Liver (tissue), 9 donors: Measurements from ENCODE around the gene CDH7. TPM values are rescaled to one million over a fixed set of nuclear protein-coding genes. Genes with fewer than 3 reads are reported as not detected.

Source experiments
- DNase-seq: peaks from one replicate; pipeline ENCODE4 v3.0.0-alpha.2; 2017; ENCODE audit warnings: low spot score
- H3K27ac ChIP-seq, 2 donors: one replicate each; pipeline ENCODE4 v1.7.0; 2013; ENCODE audit warnings: inconsistent platforms in 2 of 2, low read length in 2 of 2, control low read depth in 1 of 2, low read depth in 1 of 2, mild to moderate bottlenecking in 1 of 2
- H3K27me3 ChIP-seq, 4 donors: one replicate each; pipeline versions ENCODE4 v1.6.1 to v1.7.0; 2013; ENCODE audit warnings: low read length in 3 of 4, inconsistent platforms in 1 of 4, mild to moderate bottlenecking in 1 of 4, moderate library complexity in 1 of 4; ENCODE audit not compliant: control insufficient read depth in 4 of 4, insufficient read depth in 4 of 4
- H3K36me3 ChIP-seq, 4 donors: one replicate each; pipeline versions ENCODE4 v1.6.1 to v1.7.0; 2013; ENCODE audit warnings: low read length in 3 of 4, mild to moderate bottlenecking in 3 of 4, low read depth in 1 of 4, moderate library complexity in 1 of 4; ENCODE audit not compliant: control insufficient read depth in 4 of 4, insufficient read depth in 3 of 4
- H3K4me1 ChIP-seq, 4 donors: one replicate each; pipeline versions ENCODE4 v1.6.1 to v1.7.0; 2013; ENCODE audit warnings: low read length in 3 of 4, mild to moderate bottlenecking in 3 of 4, moderate library complexity in 1 of 4; ENCODE audit not compliant: control insufficient read depth in 4 of 4, insufficient read depth in 4 of 4
- H3K4me3 ChIP-seq, 3 donors: one replicate each; pipeline versions ENCODE4 v1.6.1 to v1.7.0; 2013; ENCODE audit warnings: low read length in 3 of 3, control low read depth in 1 of 3, low read depth in 1 of 3, mild to moderate bottlenecking in 1 of 3
- H3K9ac ChIP-seq, 2 donors: one replicate each; pipeline ENCODE4 v1.7.0; 2013; ENCODE audit warnings: low read length in 2 of 2, mild to moderate bottlenecking in 2 of 2, moderate library complexity in 2 of 2, control low read depth in 1 of 2, low read depth in 1 of 2
- H3K9me3 ChIP-seq, 4 donors: one replicate each; pipeline versions ENCODE4 v1.6.1 to v1.7.0; 2013; ENCODE audit warnings: low read length in 3 of 4; ENCODE audit not compliant: control insufficient read depth in 4 of 4
- EGR1 ChIP-seq, 2 donors: IDR thresholded peaks; 2 replicates each; pipeline ENCODE4 v1.6.1; 2016 to 2018; ENCODE audit warnings: antibody characterized with exemption in 2 of 2, low read depth in 2 of 2
- FOXA1 ChIP-seq: IDR thresholded peaks from 2 replicates; pipeline ENCODE4 v1.6.1; 2016; ENCODE audit warnings: antibody characterized with exemption
- FOXA2 ChIP-seq: IDR thresholded peaks from 2 replicates; pipeline ENCODE4 v1.6.1; 2016; ENCODE audit warnings: antibody characterized with exemption
- GABPA ChIP-seq, 2 donors: IDR thresholded peaks in 1 of 2; conservative IDR thresholded peaks in 1 of 2; 2 replicates each; pipeline ENCODE4 v1.6.1; 2016; ENCODE audit warnings: antibody characterized with exemption in 2 of 2, mild to moderate bottlenecking in 1 of 2, moderate library complexity in 1 of 2
- HNF4A ChIP-seq, 2 donors: conservative IDR thresholded peaks; 2 replicates each; pipeline ENCODE4 v1.6.1; 2016; ENCODE audit warnings: antibody characterized with exemption in 2 of 2, mild to moderate bottlenecking in 2 of 2
- HNF4G ChIP-seq: IDR thresholded peaks from 2 replicates; pipeline ENCODE4 v1.6.1; 2016; ENCODE audit warnings: antibody characterized with exemption
- JUND ChIP-seq, 2 donors: IDR thresholded peaks; 2 replicates each; pipeline ENCODE4 v1.6.1; 2016; ENCODE audit warnings: antibody characterized with exemption in 2 of 2
- NR2F2 ChIP-seq: IDR thresholded peaks from 2 replicates; pipeline ENCODE4 v1.6.1; 2016; ENCODE audit warnings: antibody characterized with exemption
- RAD21 ChIP-seq, 2 donors: IDR thresholded peaks; 2 replicates each; pipeline ENCODE4 v1.6.1; 2016; ENCODE audit warnings: antibody characterized with exemption in 2 of 2, mild to moderate bottlenecking in 2 of 2
- RXRA ChIP-seq, 2 donors: IDR thresholded peaks; 2 replicates each; pipeline ENCODE4 v1.6.1; 2017 to 2018; ENCODE audit warnings: antibody characterized with exemption in 2 of 2, mild to moderate bottlenecking in 1 of 2
- SP1 ChIP-seq: IDR thresholded peaks from 2 replicates; pipeline ENCODE4 v1.6.1; 2018; ENCODE audit warnings: antibody characterized with exemption, mild to moderate bottlenecking
- TAF1 ChIP-seq: conservative IDR thresholded peaks from 2 replicates; pipeline ENCODE4 v1.6.1; 2016; ENCODE audit warnings: antibody characterized with exemption, mild to moderate bottlenecking
- YY1 ChIP-seq: IDR thresholded peaks from 2 replicates; pipeline ENCODE4 v1.6.1; 2016; ENCODE audit warnings: antibody characterized with exemption, mild to moderate bottlenecking
- WGBS: extraction: QIAGEN DNeasy Blood & Tissue Kit; methylation state at CpG from one replicate; pipeline ENCODE4 v1.1.7; 2013; 5-methylcytosine and 5-hydroxymethylcytosine counted together
- polyA plus RNA-seq, 2 donors: library from polyadenylated mRNA; stranded (reverse) in 1 of 2; unstranded in 1 of 2; fragments of 200-250 nt in 1 of 2; fragments of >200 nt in 1 of 2; fragmentation: Nextera tagmentation in 1 of 2; extraction: Ambion mirVana in 1 of 2; gene quantifications; one replicate each; pipeline versions ENCODE4 v1.2.1 to v1.2.3, GENCODE V29; 2013 to 2015
- total RNA-seq, 2 donors: library from RNA; depleted of rRNA; stranded (reverse); fragments of >200 nt; gene quantifications; one replicate each; pipeline ENCODE4 v1.2.3, GENCODE V29; 2014
- TF ChIP-seq, protein P1 (sequence below): fragments of 150-350 bp; IDR thresholded peaks from 2 replicates; pipeline ENCODE4 v1.5.1; 2017; ENCODE audit warnings: improper control_type of control experiment, low read depth, low read length; ENCODE audit not compliant: missing input control
- TF ChIP-seq, protein P2 (sequence below): IDR thresholded peaks from 2 replicates; pipeline ENCODE4 v1.6.1; 2016; ENCODE audit warnings: antibody characterized with exemption
- TF ChIP-seq, protein P3 (sequence below): IDR thresholded peaks from 2 replicates; pipeline ENCODE4 v1.6.1; 2016; ENCODE audit warnings: antibody characterized with exemption
- TF ChIP-seq, protein P4 (sequence below): IDR thresholded peaks from 2 replicates; pipeline ENCODE4 v1.6.1; 2016; ENCODE audit warnings: antibody characterized with exemption
- TF ChIP-seq, protein P5 (sequence below): IDR thresholded peaks from 2 replicates; pipeline ENCODE4 v1.6.1; 2016; ENCODE audit warnings: antibody characterized with exemption, mild to moderate bottlenecking
- donor health status: healthy.
- donor health status: healthy.
- donor health status: healthy.
- donor health status: healthy.
- donor health status: healthy.

The CDH7 gene
- total and polyA plus RNA-seq, 4 donors = under 0.01 TPM; not detected in 3

DNA sequence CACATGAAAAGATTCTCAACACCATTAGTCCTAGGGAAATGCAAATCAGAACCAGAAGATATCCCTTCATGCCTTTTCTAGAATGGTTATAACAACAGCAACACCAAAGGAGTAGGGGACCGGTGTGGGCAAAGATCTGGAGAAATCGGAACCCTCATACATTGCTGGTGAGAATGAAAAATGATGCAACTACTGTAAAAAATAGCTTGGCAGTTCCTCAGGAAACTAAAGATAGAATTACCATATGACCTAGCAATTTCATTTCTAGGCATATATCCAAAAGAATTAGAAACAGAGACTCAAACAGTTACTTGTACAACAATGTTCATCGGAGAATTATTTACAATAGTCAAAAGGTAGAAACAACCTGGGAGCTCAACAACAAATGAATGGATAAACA is 29.2 kb upstream of the CDH7 start:
- no peak for DNase-seq
- Histone ChIP-seq H3K9me3 (no peaks in the 10 kb centered on the region), H3K36me3 (no peaks in the 10 kb centered on the region), H3K4me1 (no peaks in the 10 kb centered on the region), H3K4me3 (no peak overlapping the region), H3K27me3 (no peaks in the 10 kb centered on the region), H3K27ac (no peak overlapping the region), H3K9ac (no peak overlapping the region)
- TF ChIP-seq, protein P1, sequence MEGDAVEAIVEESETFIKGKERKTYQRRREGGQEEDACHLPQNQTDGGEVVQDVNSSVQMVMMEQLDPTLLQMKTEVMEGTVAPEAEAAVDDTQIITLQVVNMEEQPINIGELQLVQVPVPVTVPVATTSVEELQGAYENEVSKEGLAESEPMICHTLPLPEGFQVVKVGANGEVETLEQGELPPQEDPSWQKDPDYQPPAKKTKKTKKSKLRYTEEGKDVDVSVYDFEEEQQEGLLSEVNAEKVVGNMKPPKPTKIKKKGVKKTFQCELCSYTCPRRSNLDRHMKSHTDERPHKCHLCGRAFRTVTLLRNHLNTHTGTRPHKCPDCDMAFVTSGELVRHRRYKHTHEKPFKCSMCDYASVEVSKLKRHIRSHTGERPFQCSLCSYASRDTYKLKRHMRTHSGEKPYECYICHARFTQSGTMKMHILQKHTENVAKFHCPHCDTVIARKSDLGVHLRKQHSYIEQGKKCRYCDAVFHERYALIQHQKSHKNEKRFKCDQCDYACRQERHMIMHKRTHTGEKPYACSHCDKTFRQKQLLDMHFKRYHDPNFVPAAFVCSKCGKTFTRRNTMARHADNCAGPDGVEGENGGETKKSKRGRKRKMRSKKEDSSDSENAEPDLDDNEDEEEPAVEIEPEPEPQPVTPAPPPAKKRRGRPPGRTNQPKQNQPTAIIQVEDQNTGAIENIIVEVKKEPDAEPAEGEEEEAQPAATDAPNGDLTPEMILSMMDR = no peak
- no peak for TF ChIP-seq GABPA (IDR thresholded peaks at IDR 0.05 in 1 of 2, conservative IDR thresholded peaks at IDR 0.05 in 1 of 2)
- TF ChIP-seq TAF1 = no peak
- TF ChIP-seq YY1 = no peak
- TF ChIP-seq HNF4G = no peak
- TF ChIP-seq, protein P2, sequence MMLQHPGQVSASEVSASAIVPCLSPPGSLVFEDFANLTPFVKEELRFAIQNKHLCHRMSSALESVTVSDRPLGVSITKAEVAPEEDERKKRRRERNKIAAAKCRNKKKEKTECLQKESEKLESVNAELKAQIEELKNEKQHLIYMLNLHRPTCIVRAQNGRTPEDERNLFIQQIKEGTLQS = no peak
- no peak for TF ChIP-seq HNF4A (conservative IDR thresholded peaks at IDR 0.05)
- no peak for TF ChIP-seq RAD21 (IDR thresholded peaks at IDR 0.05)
- TF ChIP-seq, protein P3, sequence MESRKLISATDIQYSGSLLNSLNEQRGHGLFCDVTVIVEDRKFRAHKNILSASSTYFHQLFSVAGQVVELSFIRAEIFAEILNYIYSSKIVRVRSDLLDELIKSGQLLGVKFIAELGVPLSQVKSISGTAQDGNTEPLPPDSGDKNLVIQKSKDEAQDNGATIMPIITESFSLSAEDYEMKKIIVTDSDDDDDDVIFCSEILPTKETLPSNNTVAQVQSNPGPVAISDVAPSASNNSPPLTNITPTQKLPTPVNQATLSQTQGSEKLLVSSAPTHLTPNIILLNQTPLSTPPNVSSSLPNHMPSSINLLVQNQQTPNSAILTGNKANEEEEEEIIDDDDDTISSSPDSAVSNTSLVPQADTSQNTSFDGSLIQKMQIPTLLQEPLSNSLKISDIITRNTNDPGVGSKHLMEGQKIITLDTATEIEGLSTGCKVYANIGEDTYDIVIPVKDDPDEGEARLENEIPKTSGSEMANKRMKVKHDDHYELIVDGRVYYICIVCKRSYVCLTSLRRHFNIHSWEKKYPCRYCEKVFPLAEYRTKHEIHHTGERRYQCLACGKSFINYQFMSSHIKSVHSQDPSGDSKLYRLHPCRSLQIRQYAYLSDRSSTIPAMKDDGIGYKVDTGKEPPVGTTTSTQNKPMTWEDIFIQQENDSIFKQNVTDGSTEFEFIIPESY = no peak
- TF ChIP-seq RXRA (IDR thresholded peaks at IDR 0.05) = no peak
- no peak for TF ChIP-seq JUND (IDR thresholded peaks at IDR 0.05)
- TF ChIP-seq, protein P4, sequence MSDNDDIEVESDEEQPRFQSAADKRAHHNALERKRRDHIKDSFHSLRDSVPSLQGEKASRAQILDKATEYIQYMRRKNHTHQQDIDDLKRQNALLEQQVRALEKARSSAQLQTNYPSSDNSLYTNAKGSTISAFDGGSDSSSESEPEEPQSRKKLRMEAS = no peak
- TF ChIP-seq, protein P5, sequence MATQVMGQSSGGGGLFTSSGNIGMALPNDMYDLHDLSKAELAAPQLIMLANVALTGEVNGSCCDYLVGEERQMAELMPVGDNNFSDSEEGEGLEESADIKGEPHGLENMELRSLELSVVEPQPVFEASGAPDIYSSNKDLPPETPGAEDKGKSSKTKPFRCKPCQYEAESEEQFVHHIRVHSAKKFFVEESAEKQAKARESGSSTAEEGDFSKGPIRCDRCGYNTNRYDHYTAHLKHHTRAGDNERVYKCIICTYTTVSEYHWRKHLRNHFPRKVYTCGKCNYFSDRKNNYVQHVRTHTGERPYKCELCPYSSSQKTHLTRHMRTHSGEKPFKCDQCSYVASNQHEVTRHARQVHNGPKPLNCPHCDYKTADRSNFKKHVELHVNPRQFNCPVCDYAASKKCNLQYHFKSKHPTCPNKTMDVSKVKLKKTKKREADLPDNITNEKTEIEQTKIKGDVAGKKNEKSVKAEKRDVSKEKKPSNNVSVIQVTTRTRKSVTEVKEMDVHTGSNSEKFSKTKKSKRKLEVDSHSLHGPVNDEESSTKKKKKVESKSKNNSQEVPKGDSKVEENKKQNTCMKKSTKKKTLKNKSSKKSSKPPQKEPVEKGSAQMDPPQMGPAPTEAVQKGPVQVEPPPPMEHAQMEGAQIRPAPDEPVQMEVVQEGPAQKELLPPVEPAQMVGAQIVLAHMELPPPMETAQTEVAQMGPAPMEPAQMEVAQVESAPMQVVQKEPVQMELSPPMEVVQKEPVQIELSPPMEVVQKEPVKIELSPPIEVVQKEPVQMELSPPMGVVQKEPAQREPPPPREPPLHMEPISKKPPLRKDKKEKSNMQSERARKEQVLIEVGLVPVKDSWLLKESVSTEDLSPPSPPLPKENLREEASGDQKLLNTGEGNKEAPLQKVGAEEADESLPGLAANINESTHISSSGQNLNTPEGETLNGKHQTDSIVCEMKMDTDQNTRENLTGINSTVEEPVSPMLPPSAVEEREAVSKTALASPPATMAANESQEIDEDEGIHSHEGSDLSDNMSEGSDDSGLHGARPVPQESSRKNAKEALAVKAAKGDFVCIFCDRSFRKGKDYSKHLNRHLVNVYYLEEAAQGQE = no peak
- no peak for TF ChIP-seq NR2F2
- TF ChIP-seq FOXA1 = no peak
- TF ChIP-seq SP1 = no peak
- no peak for TF ChIP-seq EGR1 (IDR thresholded peaks at IDR 0.05; ENCODE audit: low read depth in 2 of 2)
- TF ChIP-seq FOXA2 = no peak
- WGBS = 65% methylated on average over 3 of the region's 3 CpGs
